Measurements from ENCODE around the gene DCXR. TPM values are rescaled to one million over a fixed set of nuclear protein-coding genes. Genes with fewer than 3 reads are reported as not detected.

DCXR gene
- total RNA-seq, 1 experiment from 2014 or later: 306 TPM

- RAD21 ChIA-PET (ENCODE audit: low non-redundant PET in 1 of 2, low total read pairs in 2 of 2, uncharacterized antibody in 2 of 2, unreplicated experiment in 2 of 2): no interaction called here
- no TSS peak for BruUV-seq (replicated peaks)
- no peaks in the 10 kb centered on the region for H3K4me1 ChIP-seq (ENCODE audit: control insufficient read depth in 1 of 2, insufficient read depth in 2 of 2, low read length in 2 of 2)
- intact Hi-C loops (cut with micrococcal nuclease): no loop called here
- H3K27me3 ChIP-seq (ENCODE audit: insufficient read depth, low read length): no peaks in the 10 kb centered on the region
- DNase-seq (ENCODE audit: low read depth, low spot score) (no peak), ATAC-seq (no peak)
- no peak overlapping the region for H3K9ac ChIP-seq (ENCODE audit: low read length)
- H4K20me1 ChIP-seq (ENCODE audit: insufficient read depth): no peaks in the 10 kb centered on the region
- H3K4me2 ChIP-seq (ENCODE audit: low read length): no peak overlapping the region
- CTCF ChIA-PET: no interaction called here
- TF ChIP-seq YY1 (IDR thresholded peaks at IDR 0.05; ENCODE audit: extremely low read depth, insufficient replicate concordance, low read depth, low read length) (no peak), CEBPB (IDR thresholded peaks at IDR 0.05; ENCODE audit: low read depth) (no peak), ZNF274 (IDR thresholded peaks at IDR 0.05; ENCODE audit: low read depth, low read length) (no peak), EGR1 (IDR thresholded peaks at IDR 0.05; ENCODE audit: low read depth) (no peak), SRF (IDR thresholded peaks at IDR 0.05; ENCODE audit: low read depth) (no peak)
- H3K27ac ChIP-seq (ENCODE audit: low read depth, low read length): no peak overlapping the region
- peaks cover 41% of the 10 kb centered on the region; the same call in 1 of the 2 replicates for H3K79me2 ChIP-seq (ENCODE audit: insufficient read depth, low read length)
- peaks cover 73 to 99% of the 10 kb centered on the region in 2 experiments for H3K36me3 ChIP-seq (ENCODE audit: control insufficient read depth in 1 of 2, insufficient read depth in 2 of 2, low read length in 2 of 2)
- H2AFZ ChIP-seq (ENCODE audit: low read depth, low read length, poor library complexity, severe bottlenecking): no peak overlapping the region
- no peaks in the 10 kb centered on the region for H3K9me3 ChIP-seq (ENCODE audit: control insufficient read depth in 1 of 2, insufficient read depth in 1 of 2, low read depth in 1 of 2, low read length in 2 of 2)
- POLR2A ChIA-PET: no interaction called here
- H3K9me2 ChIP-seq (ENCODE audit: insufficient read depth): no peaks in the 10 kb centered on the region
- no peak overlapping the region for H3K4me3 ChIP-seq (replicated peaks in 1 of 2; ENCODE audit: low read depth in 1 of 2, low read length in 2 of 2)
Observed at GRCh38 chr17:82084373-82085030, 47.0 kb upstream of the DCXR start.

- Histone ChIP-seq H2AFZ (ENCODE audit: low read depth, low read length, poor library complexity, severe bottlenecking) (no peak overlapping the region), H3K27me3 (ENCODE audit: insufficient read depth, low read length) (no peaks in the 10 kb centered on the region), H3K9me2 (ENCODE audit: insufficient read depth) (no peaks in the 10 kb centered on the region), H4K20me1 (ENCODE audit: insufficient read depth) (no peaks in the 10 kb centered on the region), H3K27ac (ENCODE audit: low read depth, low read length) (no peak overlapping the region; the same call in 1 of the 2 replicates), H3K4me3 (replicated peaks in 1 of 2; ENCODE audit: low read depth in 1 of 2, low read length in 2 of 2) (no peak overlapping the region), H3K9me3 (ENCODE audit: control insufficient read depth in 1 of 2, insufficient read depth in 1 of 2, low read depth in 1 of 2, low read length in 2 of 2) (no peaks in the 10 kb centered on the region), H3K4me2 (ENCODE audit: low read length) (no peak overlapping the region), H3K36me3 (ENCODE audit: control insufficient read depth in 1 of 2, insufficient read depth in 2 of 2, low read length in 2 of 2) (peaks cover 72 to 95% of the 10 kb centered on the region in 2 experiments), H3K79me2 (ENCODE audit: insufficient read depth, low read length) (peaks cover 34% of the 10 kb centered on the region; the same call in 1 of the 2 replicates), H3K9ac (ENCODE audit: low read length) (no peak overlapping the region), H3K4me1 (ENCODE audit: control insufficient read depth in 1 of 2, insufficient read depth in 2 of 2, low read length in 2 of 2) (no peaks in the 10 kb centered on the region)
- RAD21 ChIA-PET (ENCODE audit: low non-redundant PET in 1 of 2, low total read pairs in 2 of 2, uncharacterized antibody in 2 of 2, unreplicated experiment in 2 of 2): no interaction called here
- ATAC-seq: no peak
- TF ChIP-seq ZBTB33 (IDR thresholded peaks at IDR 0.05; ENCODE audit: extremely low read depth, insufficient replicate concordance, low read length): no peak
- no peak for TF ChIP-seq EGR1 (IDR thresholded peaks at IDR 0.05; ENCODE audit: low read depth)
- no peak for TF ChIP-seq POLR2AphosphoS5 (IDR thresholded peaks at IDR 0.05; ENCODE audit: low read depth, low read length)
- TF ChIP-seq SIN3A (IDR thresholded peaks at IDR 0.05; ENCODE audit: low read depth): no peak
- TF ChIP-seq TCF7L2 (IDR thresholded peaks at IDR 0.05; ENCODE audit: borderline replicate concordance, extremely low read depth, insufficient read depth, insufficient read length): no peak
- no peak for TF ChIP-seq ATF3 (IDR thresholded peaks at IDR 0.05)
- TF ChIP-seq ZNF274 (IDR thresholded peaks at IDR 0.05; ENCODE audit: low read depth, low read length): no peak
- no peak for DNase-seq (ENCODE audit: low read depth, low spot score)
- CTCF ChIA-PET: no interaction called here
- intact Hi-C loops (cut with micrococcal nuclease): no loop called here
- POLR2A ChIA-PET: no interaction called here
- BruUV-seq (replicated peaks): no TSS peak
Observed at GRCh38 chr17:82083533-82084359, 46.2 kb upstream of the DCXR start.
